ENCODE measurements around the gene ZNF132.
"Not testable (repeated sequence)": the region's sequence is repeated elsewhere in the genome, so short reads cannot be mapped to it uniquely, and the experiment has no call there.

Gene ZNF132

GRCh38 chr19:58439576-58440554 is at the start of gene ZNF132:
Gene ZNF132 (minus strand): TSS chr19:58440153. CDS start chr19:58439821, 332 bp downstream.
- no peak for TF ChIP-seq CTCF (conservative IDR thresholded peaks at IDR 0.05; ENCODE audit: low read depth, low read length)
- DNase-seq (ENCODE audit: low read depth) = peak; percentile 100
- H3K4me3 ChIP-seq (ENCODE audit: low read depth, low read length) = peak within 1 kb of the TSS; percentile 86

- not testable (repeated sequence) for DNase-seq (ENCODE audit: low read depth); H3K4me3 ChIP-seq (ENCODE audit: low read depth, low read length)
- peak; percentile 22 for TF ChIP-seq CTCF (conservative IDR thresholded peaks at IDR 0.05; ENCODE audit: low read depth, low read length)
Measured at GRCh38 chr19:58484349-58484748, 44.4 kb upstream of the ZNF132 start.

- no peak overlapping the region for H3K4me3 ChIP-seq (ENCODE audit: low read depth, low read length)
- no peak for TF ChIP-seq CTCF (conservative IDR thresholded peaks at IDR 0.05; ENCODE audit: low read depth, low read length)
- no peak for DNase-seq (ENCODE audit: low read depth)
Measured at GRCh38 chr19:58483776-58484175, 43.8 kb upstream of the ZNF132 start.

- TF ChIP-seq CTCF (conservative IDR thresholded peaks at IDR 0.05; ENCODE audit: low read depth, low read length) = no peak
- no peak overlapping the region for H3K4me3 ChIP-seq (ENCODE audit: low read depth, low read length)
- DNase-seq (ENCODE audit: low read depth) = no peak
Measured at GRCh38 chr19:58482372-58482771, 42.4 kb upstream of the ZNF132 start.

GRCh38 chr19:58480831-58481230 is 40.9 kb upstream of the ZNF132 start:
- H3K4me3 ChIP-seq (ENCODE audit: low read depth, low read length) = no peak overlapping the region

GRCh38 chr19:58480481-58480830 is 40.5 kb upstream of the ZNF132 start:
- TF ChIP-seq CTCF (conservative IDR thresholded peaks at IDR 0.05; ENCODE audit: low read depth, low read length) = no peak
- DNase-seq (ENCODE audit: low read depth) = no peak
- no peak overlapping the region for H3K4me3 ChIP-seq (ENCODE audit: low read depth, low read length)

More at GRCh38 chr19:58480831-58481230, 40.9 kb upstream of the ZNF132 start:
- no peak for DNase-seq (ENCODE audit: low read depth)
- no peak for TF ChIP-seq CTCF (conservative IDR thresholded peaks at IDR 0.05; ENCODE audit: low read depth, low read length)

Measured in choroid plexus epithelial cell (primary cell).